SK-N-SH (cell line): Measurements from ENCODE around the gene PLET1. TPM values are rescaled to one million over a fixed set of nuclear protein-coding genes. Genes with fewer than 3 reads are reported as not detected.

Experiments
- CTCF ChIA-PET: fragments of 300-600, 350-600 bp; formaldehyde crosslinking; extraction: SDS; loops from one replicate; lab custom pipeline; 2021; lab: Yijun Ruan, JAX
- POLR2A ChIA-PET: fragments of 350-600 bp; sonication (Branson Sonifier 250); formaldehyde crosslinking; extraction: SDS; loops from one replicate; lab custom pipeline; 2020; ENCODE audit warnings: antibody characterized with exemption, inconsistent platforms; lab: Yijun Ruan, JAX
- DNase-seq: peaks from one replicate; pipeline ENCODE4 v3.0.0; 2012
- H2AFZ ChIP-seq: fragments of 200-600 bp; sonication (generic); 2 replicates; pipeline ENCODE4 v1.8.1; 2016; ENCODE audit warnings: antibody characterized with exemption, mild to moderate bottlenecking, low read depth
- H3F3A ChIP-seq: fragments of 200-600 bp; sonication (generic); replicated peaks from 2 replicates; pipeline ENCODE3; 2016; ENCODE audit warnings: antibody characterized with exemption, mild to moderate bottlenecking; ENCODE audit not compliant: insufficient read depth
- H3K27ac ChIP-seq, 2 experiments: fragments of 200-500 bp in 1 of 2; fragments of 200-600 bp in 1 of 2; sonication (Bioruptor generic) in 1 of 2; sonication (generic), shearing (Covaris generic) in 1 of 2; 2 replicates each; pipeline versions ENCODE4 v1.5.1 to v1.6.1; 2014 to 2016; ENCODE audit warnings: low read depth in 2 of 2, inconsistent platforms in 1 of 2, low read length in 1 of 2, mild to moderate bottlenecking in 1 of 2, mixed read lengths in 1 of 2
- H3K27me3 ChIP-seq: fragments of 200-600 bp; sonication (generic), shearing (Covaris generic); 2 replicates; pipeline ENCODE4 v1.6.1; 2016; ENCODE audit warnings: mixed run types; ENCODE audit not compliant: insufficient read depth
- H3K36me3 ChIP-seq, 2 experiments: fragments of 200-500 bp in 1 of 2; fragments of 200-600 bp in 1 of 2; sonication (Bioruptor generic) in 1 of 2; sonication (generic) in 1 of 2; replicated peaks in 1 of 2; 2 replicates each; pipeline versions ENCODE3 to v1.5.1; 2014 to 2016; ENCODE audit warnings: low read length in 1 of 2, mild to moderate bottlenecking in 1 of 2; ENCODE audit not compliant: insufficient read depth in 2 of 2, control insufficient read depth in 1 of 2
- H3K4me1 ChIP-seq, 2 experiments: fragments of 200-500 bp in 1 of 2; fragments of 200-600 bp in 1 of 2; sonication (Bioruptor generic) in 1 of 2; sonication (generic), shearing (Covaris generic) in 1 of 2; 2 replicates each; pipeline versions ENCODE4 v1.5.1 to v1.6.1; 2014 to 2016; ENCODE audit warnings: low read depth in 1 of 2, low read length in 1 of 2, mixed run types in 1 of 2; ENCODE audit not compliant: insufficient read depth in 2 of 2, control insufficient read depth in 1 of 2
- H3K4me2 ChIP-seq: fragments of 200-600 bp; sonication (generic), shearing (Covaris generic); 2 replicates; pipeline ENCODE4 v1.6.1; 2017; ENCODE audit warnings: mixed run types
- H3K4me3 ChIP-seq, 2 experiments: fragments of 200-500 bp in 1 of 2; fragments of 200-600 bp in 1 of 2; sonication (Bioruptor generic) in 1 of 2; sonication (generic), shearing (Covaris generic) in 1 of 2; 2 replicates each; pipeline versions ENCODE4 v1.5.1 to v1.8.1; 2014 to 2016; ENCODE audit warnings: low read depth in 2 of 2, inconsistent platforms in 1 of 2, low read length in 1 of 2, mild to moderate bottlenecking in 1 of 2, mixed read lengths in 1 of 2, moderate library complexity in 1 of 2
- H3K79me2 ChIP-seq: fragments of 200-600 bp; sonication (generic); 2 replicates; pipeline ENCODE4 v1.8.1; 2017; ENCODE audit warnings: mild to moderate bottlenecking; ENCODE audit not compliant: insufficient read depth
- H3K9ac ChIP-seq: fragments of 200-600 bp; sonication (generic); 2 replicates; pipeline ENCODE4 v1.6.1; 2017; ENCODE audit warnings: mixed run types
- H3K9me2 ChIP-seq: fragments of 200-600 bp; sonication (generic); 2 replicates; pipeline ENCODE4 v1.6.1; 2017; ENCODE audit warnings: mixed run types
- H3K9me3 ChIP-seq: fragments of 200-600 bp; sonication (generic); 2 replicates; pipeline ENCODE4 v1.6.1; 2017; ENCODE audit warnings: mixed run types, mild to moderate bottlenecking, moderate library complexity
- H4K20me1 ChIP-seq: fragments of 200-600 bp; sonication (generic); 2 replicates; pipeline ENCODE4 v1.6.1; 2017; ENCODE audit warnings: mild to moderate bottlenecking, mixed run types; ENCODE audit not compliant: insufficient read depth
- EZH2phosphoT487 ChIP-seq: fragments of 200-600 bp; sonication (generic); IDR thresholded peaks from 2 replicates; pipeline ENCODE4 v1.6.1; 2017; ENCODE audit warnings: low read depth, mixed run types, mild to moderate bottlenecking, antibody characterized with exemption, moderate library complexity, borderline replicate concordance
- FOSL2 ChIP-seq: IDR thresholded peaks from 2 replicates; pipeline ENCODE4 v1.4.0; 2012; ENCODE audit warnings: low read depth, mild to moderate bottlenecking, moderate library complexity, borderline replicate concordance
- FOXJ3 ChIP-seq: sonication (generic); formaldehyde crosslinking; IDR thresholded peaks from 2 replicates; pipeline ENCODE4 v1.5.1; 2020; ENCODE audit warnings: mild to moderate bottlenecking, missing genetic modification reagents
- FOXM1 ChIP-seq: IDR thresholded peaks from 2 replicates; pipeline ENCODE4 v1.4.0; 2012; ENCODE audit warnings: low read depth, mild to moderate bottlenecking
- GABPA ChIP-seq: IDR thresholded peaks from 2 replicates; pipeline ENCODE4 v1.4.0; 2012; ENCODE audit warnings: low read depth, mild to moderate bottlenecking
- GATA2 ChIP-seq: sonication (generic); formaldehyde crosslinking; IDR thresholded peaks from 2 replicates; pipeline ENCODE4 v1.5.0; 2020; ENCODE audit warnings: mild to moderate bottlenecking, missing genetic modification reagents
- MEF2A ChIP-seq: IDR thresholded peaks from 2 replicates; pipeline ENCODE4 v1.4.0; 2012; ENCODE audit warnings: low read depth, borderline replicate concordance
- MXI1 ChIP-seq: IDR thresholded peaks from 2 replicates; pipeline ENCODE4 v1.6.1; 2012; ENCODE audit warnings: mild to moderate bottlenecking, low read depth, low read length, improper control_type of control experiment
- NRF1 ChIP-seq: IDR thresholded peaks from 2 replicates; pipeline ENCODE4 v1.6.1; 2012; ENCODE audit warnings: low read depth, mild to moderate bottlenecking, low read length
- POLR2AphosphoS5 ChIP-seq: IDR thresholded peaks from 2 replicates; pipeline ENCODE4 v1.6.1; 2012; ENCODE audit warnings: low read depth, low read length
- RCOR1 ChIP-seq: fragments of 150-350 bp; IDR thresholded peaks from 2 replicates; pipeline ENCODE4 v1.6.1; 2017; ENCODE audit warnings: antibody characterized with exemption, low read length
- RFX5 ChIP-seq: IDR thresholded peaks from 2 replicates; pipeline ENCODE4 v1.6.1; 2012; ENCODE audit warnings: mild to moderate bottlenecking, improper control_type of control experiment, low read length
- RXRA ChIP-seq: IDR thresholded peaks from 2 replicates; pipeline ENCODE4 v1.4.0; 2012; ENCODE audit warnings: low read depth, mild to moderate bottlenecking, borderline replicate concordance
- SIN3A ChIP-seq: IDR thresholded peaks from 2 replicates; pipeline ENCODE4 v1.6.1; 2012; ENCODE audit warnings: low read depth, mild to moderate bottlenecking, low read length, moderate library complexity, borderline replicate concordance
- SMC3 ChIP-seq: IDR thresholded peaks from 2 replicates; pipeline ENCODE4 v1.6.1; 2012; ENCODE audit warnings: low read depth, low read length, improper control_type of control experiment
- TEAD4 ChIP-seq: IDR thresholded peaks from 2 replicates; pipeline ENCODE4 v1.4.0; 2012; ENCODE audit warnings: mild to moderate bottlenecking, borderline replicate concordance; ENCODE audit not compliant: insufficient read depth
- YY1 ChIP-seq: IDR thresholded peaks from 2 replicates; pipeline ENCODE4 v1.4.0; 2012; ENCODE audit warnings: low read depth, mild to moderate bottlenecking
- WGBS: methylation state at CpG from one replicate; pipeline ENCODE4 v1.1.6; 2017; ENCODE audit warnings: low lambda C conversion rate; 5-methylcytosine and 5-hydroxymethylcytosine counted together
- polyA plus RNA-seq, 3 experiments: library from polyadenylated mRNA; depleted of rRNA; stranded (reverse); fragments of >200 nt; gene quantifications; 2 replicates each; pipeline ENCODE4 v1.2.3, GENCODE V29; 2012
- TF ChIP-seq, protein P1 (sequence below): fragments of 200-600 bp; sonication (generic); IDR thresholded peaks from 2 replicates; pipeline ENCODE4 v1.6.1; 2017; ENCODE audit warnings: antibody characterized with exemption, mild to moderate bottlenecking, moderate library complexity
- TF ChIP-seq, protein P2 (sequence below): IDR thresholded peaks from 2 replicates; pipeline ENCODE4 v1.4.0; 2012; ENCODE audit warnings: low read depth, borderline replicate concordance
- TF ChIP-seq, protein P3 (sequence below): IDR thresholded peaks from 2 replicates; pipeline ENCODE4; 2012
- TF ChIP-seq, protein P4 (sequence below): IDR thresholded peaks from 2 replicates; pipeline ENCODE4 v1.4.0; 2012; ENCODE audit warnings: low read depth, borderline replicate concordance

The PLET1 gene
- polyA plus RNA-seq, 1 of the 3 experiments (the other 2 are of a cell fraction), result not detected

DNA sequence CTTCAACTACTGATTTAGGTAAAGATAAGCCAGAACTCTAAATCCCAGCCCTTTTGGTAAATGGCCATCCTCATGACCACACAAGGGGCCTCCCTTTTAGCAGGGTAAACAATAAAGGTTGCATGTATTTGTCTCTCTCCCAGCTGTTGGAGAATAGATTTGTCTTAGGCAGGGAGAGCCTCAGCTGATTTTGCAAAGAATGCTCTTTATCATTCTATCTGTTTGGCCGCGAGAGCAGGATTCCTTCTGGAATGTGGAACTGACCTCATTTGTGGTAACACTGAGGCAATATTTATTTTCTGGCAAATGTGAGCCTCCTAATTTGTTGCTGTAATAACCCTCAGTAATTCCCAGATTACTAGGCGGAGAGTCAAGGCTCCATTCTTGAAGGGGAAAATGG is 19.2 kb downstream of the PLET1 start (continued):
- TF ChIP-seq GABPA (no peak), EZH2phosphoT487 (no peak), TEAD4 (no peak), MEF2A (no peak)

DNA sequence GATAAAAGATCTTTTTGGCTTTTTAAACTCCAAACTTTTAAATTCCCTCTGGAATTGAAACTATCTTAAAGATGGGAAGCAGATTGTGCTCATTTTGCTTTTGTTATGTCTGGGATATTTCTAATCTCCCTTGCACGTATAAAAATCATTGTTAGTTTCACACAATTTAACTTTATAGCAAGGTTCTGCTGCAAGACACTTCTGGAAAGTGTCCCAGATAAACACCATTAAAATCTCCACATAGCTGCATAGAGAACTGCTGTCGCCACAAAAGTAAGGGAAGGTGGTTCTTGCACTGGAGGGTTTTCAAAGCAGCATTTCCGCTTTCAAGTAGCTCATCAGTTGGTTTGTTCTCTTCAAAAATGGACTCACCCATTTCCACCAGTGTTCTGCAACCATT is 22.6 kb downstream of the PLET1 start:
- Histone ChIP-seq H3K27ac (no peak overlapping the region), H4K20me1 (no peaks in the 10 kb centered on the region), H3K9me2 (no peaks in the 10 kb centered on the region), H3K36me3 (peaks cover 49 to 61% of the 10 kb centered on the region in 2 experiments), H3F3A (no peaks in the 10 kb centered on the region), H3K27me3 (no peaks in the 10 kb centered on the region), H3K9me3 (no peaks in the 10 kb centered on the region), H2AFZ (no peak overlapping the region), H3K4me1 (no peaks in the 10 kb centered on the region), H3K4me2 (no peak overlapping the region), H3K9ac (no peak overlapping the region), H3K4me3 (no peak overlapping the region), H3K79me2 (no peaks in the 10 kb centered on the region)
- TF ChIP-seq POLR2AphosphoS5 (no peak), RFX5 (no peak), MEF2A (no peak), MXI1 (no peak), NRF1 (no peak), FOXJ3 (no peak), FOXM1 (no peak), YY1 (no peak)
- TF ChIP-seq, protein P1, sequence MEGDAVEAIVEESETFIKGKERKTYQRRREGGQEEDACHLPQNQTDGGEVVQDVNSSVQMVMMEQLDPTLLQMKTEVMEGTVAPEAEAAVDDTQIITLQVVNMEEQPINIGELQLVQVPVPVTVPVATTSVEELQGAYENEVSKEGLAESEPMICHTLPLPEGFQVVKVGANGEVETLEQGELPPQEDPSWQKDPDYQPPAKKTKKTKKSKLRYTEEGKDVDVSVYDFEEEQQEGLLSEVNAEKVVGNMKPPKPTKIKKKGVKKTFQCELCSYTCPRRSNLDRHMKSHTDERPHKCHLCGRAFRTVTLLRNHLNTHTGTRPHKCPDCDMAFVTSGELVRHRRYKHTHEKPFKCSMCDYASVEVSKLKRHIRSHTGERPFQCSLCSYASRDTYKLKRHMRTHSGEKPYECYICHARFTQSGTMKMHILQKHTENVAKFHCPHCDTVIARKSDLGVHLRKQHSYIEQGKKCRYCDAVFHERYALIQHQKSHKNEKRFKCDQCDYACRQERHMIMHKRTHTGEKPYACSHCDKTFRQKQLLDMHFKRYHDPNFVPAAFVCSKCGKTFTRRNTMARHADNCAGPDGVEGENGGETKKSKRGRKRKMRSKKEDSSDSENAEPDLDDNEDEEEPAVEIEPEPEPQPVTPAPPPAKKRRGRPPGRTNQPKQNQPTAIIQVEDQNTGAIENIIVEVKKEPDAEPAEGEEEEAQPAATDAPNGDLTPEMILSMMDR, result no peak
- 95% methylated on average over 3 of the region's 3 CpGs for WGBS
- DNase-seq, result no peak
- POLR2A ChIA-PET, result interaction anchor here (0.8 kb wide), 1 partner anchor 14 kb away, joined by 4 read pairs; no protein-coding TSS in a partner anchor
- CTCF ChIA-PET, result interaction anchor here (1.1 to 2.0 kb wide), 3 partner anchors 18 to 124 kb away, joined by 3 to 6 read pairs (median 5); no protein-coding TSS in a partner anchor

DNA sequence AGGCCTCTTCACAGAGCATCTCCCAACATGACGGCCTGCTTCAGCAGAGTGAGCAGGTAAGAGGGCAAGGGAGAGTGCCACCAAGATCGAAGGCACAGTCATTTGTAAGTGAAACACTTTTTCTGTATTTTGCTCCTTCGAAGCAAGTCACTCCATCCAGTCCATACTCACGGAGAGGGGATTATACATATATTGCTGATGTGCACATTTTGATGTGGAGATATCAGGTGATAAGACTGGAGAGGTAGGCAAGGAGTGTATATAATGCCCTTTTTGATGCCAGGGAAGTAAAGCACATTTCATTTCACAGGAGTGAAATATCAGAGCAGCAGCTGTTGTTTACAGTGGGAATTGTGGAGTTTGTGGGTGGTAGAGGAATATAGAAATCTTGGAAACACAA is 23.2 kb downstream of the PLET1 start:
- ChIA-PET POLR2A (interaction anchor here (0.8 kb wide), 1 partner anchor 14 kb away, joined by 4 read pairs; no protein-coding TSS in a partner anchor), CTCF (interaction anchor here (0.9 to 2.0 kb wide), 6 partner anchors 14 to 124 kb away, joined by 3 to 7 read pairs (median 4); no protein-coding TSS in a partner anchor)
- Histone ChIP-seq H3K27me3 (no peaks in the 10 kb centered on the region), H3K9ac (no peak overlapping the region), H2AFZ (no peak overlapping the region), H3F3A (no peaks in the 10 kb centered on the region), H4K20me1 (no peaks in the 10 kb centered on the region), H3K4me1 (no peaks in the 10 kb centered on the region), H3K4me2 (no peak overlapping the region), H3K27ac (no peak overlapping the region), H3K9me3 (no peaks in the 10 kb centered on the region), H3K79me2 (no peaks in the 10 kb centered on the region), H3K9me2 (no peaks in the 10 kb centered on the region), H3K4me3 (no peak overlapping the region), H3K36me3 (peaks cover 55 to 60% of the 10 kb centered on the region in 2 experiments)
- no peak for DNase-seq
- 86% methylated on average over 4 of the region's 4 CpGs for WGBS
- TF ChIP-seq RCOR1, result no peak
- TF ChIP-seq NRF1, result no peak
- TF ChIP-seq, protein P2, sequence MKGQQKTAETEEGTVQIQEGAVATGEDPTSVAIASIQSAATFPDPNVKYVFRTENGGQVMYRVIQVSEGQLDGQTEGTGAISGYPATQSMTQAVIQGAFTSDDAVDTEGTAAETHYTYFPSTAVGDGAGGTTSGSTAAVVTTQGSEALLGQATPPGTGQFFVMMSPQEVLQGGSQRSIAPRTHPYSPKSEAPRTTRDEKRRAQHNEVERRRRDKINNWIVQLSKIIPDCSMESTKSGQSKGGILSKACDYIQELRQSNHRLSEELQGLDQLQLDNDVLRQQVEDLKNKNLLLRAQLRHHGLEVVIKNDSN, result no peak
- TF ChIP-seq FOXM1, result no peak
- TF ChIP-seq POLR2AphosphoS5, result no peak
- no peak for TF ChIP-seq SIN3A
- TF ChIP-seq, protein P3, sequence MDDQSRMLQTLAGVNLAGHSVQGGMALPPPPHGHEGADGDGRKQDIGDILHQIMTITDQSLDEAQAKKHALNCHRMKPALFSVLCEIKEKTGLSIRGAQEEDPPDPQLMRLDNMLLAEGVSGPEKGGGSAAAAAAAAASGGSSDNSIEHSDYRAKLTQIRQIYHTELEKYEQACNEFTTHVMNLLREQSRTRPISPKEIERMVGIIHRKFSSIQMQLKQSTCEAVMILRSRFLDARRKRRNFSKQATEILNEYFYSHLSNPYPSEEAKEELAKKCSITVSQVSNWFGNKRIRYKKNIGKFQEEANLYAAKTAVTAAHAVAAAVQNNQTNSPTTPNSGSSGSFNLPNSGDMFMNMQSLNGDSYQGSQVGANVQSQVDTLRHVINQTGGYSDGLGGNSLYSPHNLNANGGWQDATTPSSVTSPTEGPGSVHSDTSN, result no peak
- TF ChIP-seq GABPA, result no peak
- TF ChIP-seq, protein P4, sequence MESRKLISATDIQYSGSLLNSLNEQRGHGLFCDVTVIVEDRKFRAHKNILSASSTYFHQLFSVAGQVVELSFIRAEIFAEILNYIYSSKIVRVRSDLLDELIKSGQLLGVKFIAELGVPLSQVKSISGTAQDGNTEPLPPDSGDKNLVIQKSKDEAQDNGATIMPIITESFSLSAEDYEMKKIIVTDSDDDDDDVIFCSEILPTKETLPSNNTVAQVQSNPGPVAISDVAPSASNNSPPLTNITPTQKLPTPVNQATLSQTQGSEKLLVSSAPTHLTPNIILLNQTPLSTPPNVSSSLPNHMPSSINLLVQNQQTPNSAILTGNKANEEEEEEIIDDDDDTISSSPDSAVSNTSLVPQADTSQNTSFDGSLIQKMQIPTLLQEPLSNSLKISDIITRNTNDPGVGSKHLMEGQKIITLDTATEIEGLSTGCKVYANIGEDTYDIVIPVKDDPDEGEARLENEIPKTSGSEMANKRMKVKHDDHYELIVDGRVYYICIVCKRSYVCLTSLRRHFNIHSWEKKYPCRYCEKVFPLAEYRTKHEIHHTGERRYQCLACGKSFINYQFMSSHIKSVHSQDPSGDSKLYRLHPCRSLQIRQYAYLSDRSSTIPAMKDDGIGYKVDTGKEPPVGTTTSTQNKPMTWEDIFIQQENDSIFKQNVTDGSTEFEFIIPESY, result no peak
- no peak for TF ChIP-seq GATA2 (CRISPR knock-in tag)
- TF ChIP-seq RXRA, result no peak
- TF ChIP-seq FOSL2, result no peak
- TF ChIP-seq MEF2A, result no peak
- TF ChIP-seq SMC3, result no peak
